ENCODE measurements around the gene SMIM10L2A.
"Not testable (repeated sequence)": the region's sequence is repeated elsewhere in the genome, so short reads cannot be mapped to it uniquely, and the experiment has no call there.

The SMIM10L2A gene

DNA sequence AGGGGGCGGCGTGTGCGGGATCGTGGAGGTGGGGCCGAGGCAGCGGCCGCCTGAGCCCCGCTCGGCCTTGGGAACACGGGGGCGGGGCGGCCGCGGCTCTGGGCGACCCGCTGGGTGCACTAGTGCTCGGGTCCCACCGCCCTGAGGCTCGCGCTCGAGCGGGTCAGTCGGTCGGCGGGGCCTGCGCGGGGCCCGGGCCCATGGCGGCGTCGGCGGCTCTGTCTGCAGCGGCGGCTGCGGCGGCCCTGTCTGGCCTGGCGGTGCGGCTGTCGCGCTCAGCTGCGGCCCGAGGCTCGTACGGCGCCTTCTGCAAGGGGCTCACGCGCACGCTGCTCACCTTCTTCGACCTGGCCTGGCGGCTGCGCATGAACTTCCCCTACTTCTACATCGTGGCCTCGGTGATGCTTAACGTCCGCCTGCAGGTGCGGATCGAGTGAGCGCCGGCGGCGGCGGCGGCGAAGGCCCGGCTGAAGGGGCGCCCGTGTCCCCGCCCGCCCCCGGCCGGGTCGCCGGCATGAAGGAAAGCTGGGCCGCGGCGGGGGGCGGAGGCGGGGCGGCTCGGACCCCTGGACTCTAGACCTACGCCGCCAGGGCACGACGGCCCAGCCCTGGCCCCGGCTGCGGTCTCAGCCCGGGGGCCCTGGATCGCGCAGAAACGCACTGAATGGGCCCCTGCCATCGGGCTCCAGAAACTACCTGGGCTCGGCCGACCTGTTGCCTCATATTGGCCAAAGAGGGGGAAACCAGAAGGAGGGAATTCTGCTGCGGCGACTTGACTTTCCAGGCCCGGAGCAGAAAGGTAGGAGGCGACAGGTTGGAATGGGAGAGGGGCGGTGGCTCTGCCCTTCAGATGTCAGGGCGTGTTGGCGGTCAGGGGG is at the start of gene SMIM10L2A:
Gene SMIM10L2A (plus strand): TSS at position 13 of the 878 bp plus-strand sequence. CDS start 188 bp downstream, at position 201.
- no peak for DNase-seq

DNA sequence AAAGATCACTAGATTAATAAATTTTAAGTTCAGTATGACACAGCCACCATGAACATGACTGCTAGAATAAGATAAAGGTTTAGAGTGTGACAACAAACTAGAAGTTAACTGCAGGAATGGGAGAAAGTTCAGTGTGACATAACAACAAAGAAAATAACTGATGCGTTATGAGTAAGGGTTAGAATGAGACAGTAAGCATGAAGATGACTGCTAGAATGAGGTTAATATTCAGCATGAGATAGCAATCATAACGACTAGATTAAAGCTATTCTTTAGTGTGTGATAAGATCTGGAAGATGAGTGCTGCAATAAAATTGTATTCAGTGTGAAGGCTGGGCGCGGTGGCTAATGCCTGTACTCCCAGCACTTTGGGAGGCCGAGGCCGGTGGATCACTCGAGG is 48.4 kb upstream of the SMIM10L2A start:
- no peak for DNase-seq

DNA sequence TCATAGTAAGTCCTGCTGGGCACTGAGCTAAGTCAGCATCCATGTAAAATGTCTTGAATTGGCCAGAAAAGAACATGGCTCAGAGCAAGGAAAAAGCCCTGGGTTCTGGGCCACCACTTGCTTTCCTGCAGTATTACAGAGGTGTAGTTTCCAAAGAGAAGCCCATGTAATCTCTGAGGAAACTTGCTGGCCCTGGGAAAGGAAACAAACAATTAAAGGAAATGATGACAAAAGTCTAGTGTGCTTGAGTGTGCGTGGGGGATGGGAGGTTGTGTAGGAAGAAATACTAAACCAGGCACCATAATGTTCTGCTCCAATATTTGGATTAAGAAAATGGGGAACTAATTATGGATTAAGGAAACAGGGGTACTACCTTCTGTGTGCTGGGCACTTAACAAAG is 39.5 kb upstream of the SMIM10L2A start:
- DNase-seq = no peak

DNA sequence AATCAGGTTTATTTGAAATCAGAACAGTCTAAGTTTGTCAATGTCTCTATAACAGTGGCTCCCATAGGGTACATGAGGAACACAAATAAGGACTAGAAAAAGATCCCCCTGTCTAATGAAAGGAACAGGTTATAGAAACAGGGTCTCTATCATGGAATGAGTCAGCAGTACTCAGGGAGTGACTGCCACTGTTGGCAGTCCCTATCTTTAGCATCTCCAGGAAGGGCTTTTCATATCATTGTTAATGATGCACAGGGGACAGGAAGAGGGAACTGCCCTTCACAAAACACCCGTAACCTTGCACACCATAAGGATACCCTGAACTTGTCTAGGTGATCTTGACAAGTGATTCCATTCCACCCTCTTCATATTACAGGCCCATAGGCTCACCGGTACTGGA is 38.5 kb upstream of the SMIM10L2A start:
- DNase-seq = no peak

DNA sequence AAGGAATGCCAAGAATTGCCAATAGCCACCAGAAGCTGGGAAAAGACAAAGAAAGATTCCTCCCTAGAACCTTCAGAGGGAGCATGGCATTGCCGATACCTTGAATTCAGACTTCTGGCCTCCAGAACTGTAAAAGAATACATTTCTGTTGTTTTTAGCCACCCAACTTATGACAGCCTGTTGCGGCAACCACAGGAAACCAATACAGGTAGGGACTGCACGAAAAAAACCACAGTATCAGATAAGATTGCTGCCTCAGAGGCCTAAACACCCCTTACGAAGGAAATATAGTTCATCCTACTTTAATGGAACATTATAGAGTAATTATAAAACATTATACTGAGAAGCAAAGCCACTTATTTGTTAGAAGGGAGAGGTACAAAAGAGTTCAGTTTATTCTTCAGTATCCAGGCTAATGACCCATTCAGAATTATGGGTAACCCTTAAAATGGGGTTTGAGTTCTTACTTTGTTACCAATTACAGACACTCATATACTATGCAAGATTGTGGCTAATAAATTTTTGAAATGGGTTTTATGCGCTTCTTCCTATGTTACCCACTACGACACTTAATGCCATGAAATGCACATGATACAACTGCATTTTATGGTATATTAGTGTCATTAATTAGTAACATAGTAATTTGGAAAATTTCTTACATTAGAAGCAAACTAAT is 37.4 kb upstream of the SMIM10L2A start:
- DNase-seq = no peak

DNA sequence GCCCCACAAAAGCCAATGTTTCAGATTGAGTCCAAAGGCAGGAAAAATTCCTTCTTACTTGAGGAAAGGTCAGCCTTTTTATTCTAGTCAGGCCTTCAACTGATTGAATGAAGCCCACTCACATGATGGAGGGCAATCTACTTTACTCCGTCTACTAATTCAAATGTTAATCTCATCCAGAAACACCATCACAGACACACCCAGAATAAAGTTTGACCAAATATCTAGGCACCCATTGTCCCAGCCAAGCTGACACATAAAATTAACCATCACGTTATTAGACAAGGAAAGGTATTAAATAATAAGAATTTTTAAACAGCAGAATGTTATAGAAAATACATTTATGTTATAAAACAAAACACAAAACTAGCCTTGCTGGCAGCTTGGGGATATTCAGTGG is 32.9 kb upstream of the SMIM10L2A start:
- DNase-seq = no peak

DNA sequence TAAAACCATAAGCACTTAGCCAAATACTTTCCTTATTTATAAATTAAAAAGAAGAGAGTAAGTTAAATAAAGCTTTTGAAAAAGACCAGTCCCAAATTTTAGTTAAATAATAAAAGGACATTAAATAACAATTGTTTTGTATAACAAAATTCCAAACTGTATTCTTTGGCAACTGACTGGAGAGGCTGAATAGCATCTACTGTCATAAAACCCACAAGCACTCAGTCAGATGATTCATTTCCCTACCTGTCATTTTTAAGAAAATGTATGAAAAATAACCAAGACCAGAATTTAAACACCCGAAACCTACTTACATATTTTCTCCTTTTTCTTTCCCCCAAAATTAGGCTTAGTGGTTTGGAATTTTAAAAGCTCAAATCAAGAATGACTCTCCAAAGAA is 32.5 kb upstream of the SMIM10L2A start:
- DNase-seq = no peak

DNA sequence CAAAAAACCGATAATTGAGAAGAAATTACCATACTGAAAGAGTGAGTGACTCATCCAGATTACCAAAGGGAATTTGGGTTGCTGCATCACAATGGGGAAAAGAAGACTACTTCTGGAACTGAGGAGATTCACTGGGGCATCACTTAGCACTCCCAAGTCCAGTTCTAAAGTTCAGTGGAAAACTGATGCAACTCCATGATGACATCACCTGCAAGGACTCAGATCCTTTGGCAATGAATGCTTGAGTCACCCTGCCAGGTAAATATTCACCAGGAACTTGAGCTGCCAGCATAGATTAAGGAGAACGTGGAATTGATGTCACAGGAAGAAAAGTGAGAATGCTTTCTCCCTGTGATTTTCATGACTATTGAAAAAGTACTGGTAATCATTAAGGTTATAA is 32.0 kb upstream of the SMIM10L2A start:
- DNase-seq = no peak

DNA sequence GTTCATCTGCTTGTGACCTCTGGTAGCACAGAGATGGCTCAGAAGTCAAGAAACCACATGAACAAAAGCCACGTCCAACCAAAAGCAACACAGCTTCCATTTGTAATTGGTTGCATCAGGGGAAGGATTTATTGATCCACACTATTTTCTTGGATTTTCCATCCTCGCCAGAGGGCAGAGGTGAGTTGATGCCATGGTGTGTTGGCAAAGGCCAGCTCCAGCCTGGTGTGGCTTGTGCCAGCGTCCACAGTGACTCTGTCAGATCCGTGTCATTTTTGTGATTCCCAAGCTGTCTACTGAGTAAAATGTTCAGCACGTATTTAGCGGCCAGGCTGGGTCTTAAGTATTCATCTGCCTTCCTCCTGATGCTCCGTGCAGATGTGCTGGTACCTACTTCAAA is 30.0 kb upstream of the SMIM10L2A start:
- no peak for DNase-seq

DNA sequence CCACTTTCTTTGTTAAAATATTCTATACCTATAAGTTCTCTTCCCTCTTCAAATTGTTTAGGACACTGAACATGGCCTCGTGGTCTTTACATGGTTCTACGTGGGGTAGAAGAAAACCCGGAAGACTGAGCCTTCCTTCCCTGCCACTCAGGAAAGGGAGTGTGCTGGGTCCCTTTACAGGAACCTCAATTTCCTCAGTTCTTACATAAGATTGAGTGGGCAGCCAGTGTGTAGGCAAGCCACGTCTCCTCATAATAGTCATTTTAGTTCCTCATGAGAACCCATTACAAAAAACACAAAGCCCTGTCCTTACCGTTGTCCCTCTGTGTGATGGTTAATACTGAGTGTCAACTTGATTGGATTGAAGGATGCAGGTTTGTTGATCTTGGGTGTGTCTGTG is 28.7 kb upstream of the SMIM10L2A start:
- DNase-seq = no peak

DNA sequence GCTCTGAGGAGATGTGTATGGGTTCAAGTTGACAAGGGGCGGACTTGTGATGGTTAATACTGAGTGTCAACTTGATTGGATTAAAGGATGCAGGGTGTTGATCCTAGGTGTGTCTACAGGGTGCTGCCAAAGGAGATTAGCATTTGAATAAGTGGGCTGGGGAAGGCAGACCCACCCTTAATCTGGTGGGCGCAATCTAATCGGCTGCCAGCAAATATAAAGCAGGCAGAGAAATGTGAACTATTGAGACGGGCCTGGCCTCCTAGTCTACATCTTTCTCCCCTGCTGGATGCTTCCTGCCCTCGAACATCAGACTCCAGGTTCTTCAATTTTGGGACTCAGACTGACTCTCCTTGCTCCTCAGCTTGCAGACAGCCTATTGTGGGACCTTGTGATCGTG is 26.7 kb upstream of the SMIM10L2A start:
- no peak for DNase-seq

DNA sequence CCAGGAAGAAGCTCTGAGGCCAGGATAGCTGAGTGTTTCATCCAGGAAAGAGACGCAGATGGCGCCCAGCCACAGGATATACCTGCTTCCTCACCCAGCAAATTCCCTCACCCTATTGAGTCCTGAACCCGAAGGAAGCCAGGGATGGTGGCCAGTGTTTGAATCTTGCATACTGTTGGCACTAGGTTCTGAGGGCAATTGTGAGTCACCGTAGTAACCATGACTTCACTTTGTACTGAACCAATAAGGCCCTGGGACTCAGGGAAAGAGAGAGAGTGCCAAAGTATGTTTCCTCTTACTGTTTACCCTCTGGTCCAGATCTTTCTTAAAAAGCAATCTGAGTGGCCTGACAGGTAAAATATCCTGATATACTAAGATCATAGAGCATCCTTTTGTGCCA is 25.6 kb upstream of the SMIM10L2A start:
- DNase-seq = no peak

DNA sequence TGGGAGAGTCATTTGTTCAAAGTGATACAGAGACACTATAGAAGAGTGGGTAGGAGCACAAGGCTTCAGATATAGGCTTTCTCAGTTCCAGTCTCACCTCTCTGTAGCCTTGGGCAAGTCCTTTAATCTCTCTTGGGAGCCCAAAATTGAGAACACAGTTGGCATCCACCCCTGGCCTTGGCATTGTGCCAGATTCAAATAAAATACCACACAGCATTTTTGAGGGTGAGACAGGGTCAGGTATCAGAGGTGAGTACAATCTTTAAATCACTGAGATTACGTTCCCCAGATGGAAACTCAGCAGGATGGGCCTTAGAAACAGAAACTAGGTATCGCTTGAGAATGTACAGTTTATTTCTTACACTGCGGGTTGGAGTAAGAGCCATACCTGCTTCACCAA is 25.2 kb upstream of the SMIM10L2A start:
- DNase-seq = no peak

DNA sequence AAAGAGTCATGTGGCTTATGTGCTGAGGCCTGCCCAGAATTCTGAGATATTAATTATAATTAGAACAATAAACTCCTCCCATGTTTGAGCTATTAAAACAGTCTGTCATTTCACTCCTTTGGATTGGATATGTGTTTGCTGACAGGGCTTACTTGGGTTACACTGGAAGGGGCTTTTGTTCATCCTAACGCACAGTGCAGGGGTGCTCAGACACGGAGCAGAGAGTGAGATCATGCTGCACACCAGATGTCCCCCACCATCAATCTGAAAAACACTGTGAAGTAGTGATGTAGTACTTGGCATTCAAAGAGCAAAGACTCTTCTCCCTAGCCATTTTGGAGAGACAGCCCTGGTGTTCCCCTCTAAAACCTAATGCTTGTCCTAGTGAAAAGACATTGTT is 24.1 kb upstream of the SMIM10L2A start:
- DNase-seq = no peak

DNA sequence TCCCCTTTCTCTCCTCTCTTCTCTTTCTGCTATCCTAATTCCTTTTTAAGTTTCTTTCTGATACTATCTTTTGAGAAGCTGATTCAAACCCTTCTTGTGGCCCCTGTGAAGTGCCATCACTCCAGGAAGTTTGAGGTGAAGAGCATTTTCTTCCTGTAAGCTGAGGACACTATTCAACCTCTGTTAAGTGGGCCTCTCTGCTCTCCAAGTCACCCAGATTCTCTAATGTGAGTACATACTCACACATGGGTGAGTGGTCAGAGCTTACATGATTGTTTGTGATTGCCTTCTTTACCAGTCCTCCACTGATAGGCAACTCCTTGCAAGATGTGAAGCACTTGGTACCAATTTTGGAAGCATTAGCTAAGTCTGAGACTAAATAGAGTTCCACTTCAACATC is 18.4 kb upstream of the SMIM10L2A start:
- no peak for DNase-seq

DNA sequence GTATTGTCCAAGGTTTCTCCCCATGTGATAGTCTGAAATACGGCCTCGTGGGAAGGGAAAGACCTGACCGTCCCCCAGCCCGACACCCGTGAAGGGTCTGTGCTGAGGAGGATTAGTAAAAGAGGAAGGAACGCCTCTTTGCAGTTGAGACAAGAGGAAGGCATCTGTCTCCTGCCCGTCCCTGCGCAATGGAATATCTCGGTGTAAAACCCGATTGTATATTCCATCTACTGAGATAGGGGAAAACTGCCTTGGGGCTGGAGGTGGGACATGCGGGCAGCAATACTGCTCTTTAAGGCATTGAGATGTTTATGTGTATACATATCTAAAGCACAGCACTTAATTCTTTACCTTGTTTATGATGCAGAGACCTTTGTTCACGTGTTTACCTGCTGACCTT is 15.3 kb upstream of the SMIM10L2A start:
- DNase-seq = not testable (repeated sequence)

DNA sequence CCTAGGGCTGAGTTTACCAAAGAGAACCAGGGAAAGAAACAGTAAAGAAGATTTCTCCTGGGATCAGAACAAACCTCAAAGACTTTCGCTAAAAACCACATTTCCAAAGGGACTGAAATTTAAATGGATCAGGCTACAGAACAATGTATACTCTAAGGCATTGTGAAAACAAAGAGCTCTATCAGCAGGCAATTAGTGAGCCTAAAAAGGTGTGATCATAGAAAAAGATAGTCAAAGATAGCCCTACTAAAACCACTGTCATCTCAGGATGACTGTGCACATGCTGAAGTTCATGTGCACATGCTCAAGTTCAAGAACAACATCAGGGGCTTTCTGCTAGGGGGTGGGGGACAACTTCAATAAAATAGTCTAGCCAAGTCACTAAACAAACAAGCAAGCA is 12.9 kb upstream of the SMIM10L2A start:
- no peak for DNase-seq

DNA sequence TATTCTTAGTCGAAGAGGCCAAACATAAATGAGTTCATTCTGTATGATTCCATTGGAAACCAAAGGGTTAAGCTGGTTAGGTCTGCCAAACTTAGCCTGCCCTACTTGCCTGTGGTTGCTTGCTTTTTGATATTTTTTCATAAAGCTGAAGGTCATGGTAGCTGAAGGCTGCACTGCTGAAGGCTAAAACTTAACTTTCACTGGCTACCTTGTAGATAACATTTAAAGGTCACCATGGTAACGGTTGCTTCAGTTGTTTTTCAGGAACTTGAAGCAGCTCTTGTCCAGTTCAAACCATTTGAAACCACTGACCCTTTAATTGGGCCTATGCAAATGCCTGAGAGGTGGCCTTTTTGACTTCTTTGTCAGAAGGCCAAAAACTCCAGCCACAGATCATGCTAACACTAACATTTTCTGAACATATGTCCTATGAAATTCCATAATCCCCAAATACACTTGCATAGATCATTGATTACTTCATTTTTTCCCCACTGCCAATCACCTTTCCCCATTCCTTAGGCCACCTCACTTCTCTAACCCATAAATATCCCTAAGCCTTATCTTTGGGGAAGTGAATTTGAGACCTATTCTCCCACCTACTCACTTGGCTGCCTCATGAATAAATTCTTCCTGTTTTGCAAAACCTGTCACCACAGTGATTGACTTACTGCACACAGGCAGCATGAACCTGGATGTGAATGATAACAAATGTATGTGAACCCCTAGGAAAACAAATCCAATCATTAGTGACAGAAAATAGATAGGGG is 10.7 kb upstream of the SMIM10L2A start:
- DNase-seq = no peak

DNA sequence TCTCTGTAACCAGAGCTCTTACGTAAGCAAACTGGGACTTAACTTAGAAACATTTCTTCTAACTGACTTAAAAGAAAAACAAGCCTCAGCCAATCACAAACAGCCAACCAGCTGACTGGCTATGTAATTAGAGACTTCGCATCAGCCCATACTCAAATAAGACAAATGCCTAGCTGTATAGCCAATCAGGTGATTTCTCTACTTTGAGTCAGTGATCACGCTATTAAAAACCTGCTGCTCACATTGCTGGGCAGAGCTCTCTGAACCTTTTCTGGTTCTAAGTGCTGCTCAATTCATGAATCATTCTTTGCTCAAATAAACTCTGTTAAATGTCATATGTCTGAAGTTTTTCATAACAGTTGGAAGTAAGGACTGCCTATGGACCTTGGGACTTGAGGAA is 9.9 kb upstream of the SMIM10L2A start:
- no peak for DNase-seq

DNA sequence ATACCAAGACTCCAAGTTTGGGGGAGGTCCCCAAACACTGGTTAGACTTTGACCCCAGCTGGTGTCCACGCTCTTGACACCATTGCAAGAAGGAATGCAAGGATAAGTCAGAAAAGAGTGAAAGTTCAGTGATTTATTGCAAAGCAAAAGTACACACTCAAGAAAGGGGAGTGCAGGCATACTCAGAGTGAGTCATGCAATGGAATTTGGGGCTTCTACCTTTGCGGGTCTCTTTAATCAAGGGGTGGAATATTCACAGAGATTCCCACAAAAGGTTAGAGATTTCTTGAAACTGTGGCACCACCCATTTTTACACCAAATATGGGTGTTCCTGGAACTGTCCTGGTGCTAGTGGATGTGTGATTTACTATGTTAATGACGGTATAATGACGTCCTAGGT is 5.2 kb upstream of the SMIM10L2A start:
- no peak for DNase-seq

DNA sequence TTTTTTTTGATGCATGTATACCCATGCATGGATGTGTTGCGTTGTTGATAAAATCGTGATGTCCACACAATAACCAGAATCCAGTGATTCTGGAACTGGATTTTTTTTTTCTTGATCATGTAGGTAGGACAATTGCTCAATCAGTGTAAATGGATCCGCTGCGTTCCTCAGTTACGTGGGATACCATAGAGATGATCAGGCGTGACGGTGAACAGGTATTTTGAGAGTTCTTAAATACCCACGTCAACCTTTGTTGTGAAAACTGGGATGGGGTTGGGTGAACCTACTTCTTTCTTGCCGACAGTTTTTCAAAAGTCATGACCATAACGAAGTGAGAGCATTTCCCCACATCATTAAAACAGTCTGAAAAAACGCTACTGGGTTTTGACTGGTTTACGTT is 913 bp upstream of the SMIM10L2A start:
- DNase-seq = no peak

DNA sequence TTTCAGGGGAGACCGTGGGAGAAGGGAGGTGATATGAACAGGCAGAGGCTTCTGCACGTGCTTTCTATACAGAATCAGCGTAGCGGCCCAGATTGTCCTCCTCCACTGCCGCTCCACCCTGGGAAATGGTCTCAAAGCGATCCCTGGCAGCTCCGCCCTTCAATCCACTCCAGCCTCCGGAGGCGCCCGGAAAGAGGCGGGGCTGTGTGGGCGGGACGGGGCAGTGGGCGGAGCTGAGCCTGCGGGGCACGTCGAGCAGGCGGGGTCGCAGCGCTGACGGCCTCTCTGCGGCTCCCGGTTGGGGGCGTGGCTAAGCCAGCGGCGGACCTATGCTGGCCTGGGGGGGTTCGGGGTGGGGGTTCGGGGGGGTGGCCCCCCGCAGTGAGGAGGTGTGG is 210 bp upstream of the SMIM10L2A start:
- peak; percentile 64 for DNase-seq

DNA sequence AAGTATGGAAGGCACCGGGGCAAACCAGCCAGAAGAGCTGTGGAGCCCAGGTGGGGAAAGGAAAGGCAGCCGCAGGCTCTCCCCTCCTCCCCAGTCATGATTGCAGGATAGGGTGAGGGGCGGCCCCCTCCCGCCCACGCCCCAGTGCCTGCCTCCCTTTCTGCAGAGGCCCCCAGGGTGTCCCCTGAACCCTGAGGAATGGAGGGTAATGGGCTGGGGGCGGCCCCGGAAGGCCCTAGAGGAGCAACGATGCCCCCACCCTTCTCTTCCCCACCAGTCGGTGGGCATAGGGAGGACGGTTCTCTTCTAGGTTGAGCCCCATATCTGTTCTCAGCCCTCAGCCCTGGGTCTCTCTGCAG is 1.0 kb downstream of the SMIM10L2A start:
- DNase-seq = not testable (repeated sequence)
